Esophagus muscularis mucosa (tissue), 4 donors: ENCODE results near the gene MAP4K4. TPM values are rescaled to one million over a fixed set of nuclear protein-coding genes. Genes with fewer than 3 reads are reported as not detected.

Experiments
- DNase-seq: peaks from one replicate; pipeline ENCODE4 v3.0.0-alpha.2; 2017; ENCODE audit errors: extremely low spot score
- H3K27ac ChIP-seq, 4 donors: fragments of 200-600 bp; sonication (generic); replicated peaks in 1 of 4; 1 replicate in 3 of 4; 2 replicates in 1 of 4; pipeline ENCODE4 v1.5.1; 2016 to 2019; ENCODE audit warnings: mild to moderate bottlenecking in 1 of 4
- H3K27me3 ChIP-seq, 4 donors: fragments of 200-600 bp; sonication (generic); one replicate each; pipeline versions ENCODE4 v1.5.1 to v1.6.0; 2016 to 2019
- H3K36me3 ChIP-seq, 4 donors: fragments of 200-600 bp; sonication (generic); one replicate each; pipeline ENCODE4 v1.5.1; 2016 to 2019
- H3K4me1 ChIP-seq, 4 donors: fragments of 200-600 bp; sonication (generic); one replicate each; pipeline ENCODE4 v1.5.1; 2016 to 2019
- H3K4me3 ChIP-seq, 4 donors: fragments of 200-600 bp; sonication (generic); 1 replicate in 2 of 4; 2 replicates in 2 of 4; pipeline ENCODE4 v1.5.1; 2016 to 2019; ENCODE audit warnings: mild to moderate bottlenecking in 4 of 4, moderate library complexity in 1 of 4
- H3K9me3 ChIP-seq, 4 donors: fragments of 200-600 bp; sonication (generic); 1 replicate in 3 of 4; 2 replicates in 1 of 4; pipeline ENCODE4 v1.5.1; 2016 to 2019
- CTCF ChIP-seq, 3 experiments: fragments of 200-600 bp in 2 of 3; fragments of 450-650 bp in 1 of 3; sonication (generic) in 2 of 3; IDR thresholded peaks; one replicate each; pipeline ENCODE4 v1.5.1; 2017 to 2019; ENCODE audit warnings: antibody characterized with exemption in 3 of 3, mild to moderate bottlenecking in 2 of 3, moderate library complexity in 1 of 3
- EP300 ChIP-seq: sonication (generic); formaldehyde crosslinking; IDR thresholded peaks from one replicate; pipeline ENCODE4 v1.6.1; 2017; ENCODE audit warnings: antibody characterized with exemption
- POLR2A ChIP-seq: fragments of 450-650 bp; IDR thresholded peaks from one replicate; pipeline ENCODE4 v1.6.1; 2017; ENCODE audit warnings: antibody characterized with exemption, moderate library complexity, mild to moderate bottlenecking, low read depth
- POLR2AphosphoS5 ChIP-seq, 2 donors: sonication (generic); formaldehyde crosslinking; IDR thresholded peaks; one replicate each; pipeline ENCODE4 v1.6.1; 2017; ENCODE audit warnings: antibody characterized with exemption in 2 of 2
- WGBS: methylation state at CpG from one replicate; pipeline ENCODE4 v1.1.5; 2018; 5-methylcytosine and 5-hydroxymethylcytosine counted together
- intact Hi-C: fragments of 100-400 bp; cut with DNase I; formaldehyde crosslinking; loops from one replicate; pipeline ENCODE4 v1.15.1; 2023
- total RNA-seq, 4 donors: library from RNA; depleted of rRNA; stranded (reverse); fragments of >200 nt; gene quantifications; one replicate each; pipeline versions ENCODE4 v1.1.0 to v1.2.1, GENCODE V29; 2016

MAP4K4 gene
- total RNA-seq, 4 donors from 2014 or later: 37.8 to 59.0 (median 51.7) TPM

GRCh38 chr2:101776172-101777043, 78.9 kb downstream of the MAP4K4 start:
- H3K36me3 ChIP-seq: no peaks in the 10 kb centered on the region
- H3K27ac ChIP-seq: no peak overlapping the region
- WGBS: 65% methylated on average over 10 of the region's 10 CpGs
- no peak overlapping the region for H3K4me3 ChIP-seq
- H3K27me3 ChIP-seq: no peaks in the 10 kb centered on the region
- no peaks in the 10 kb centered on the region for H3K9me3 ChIP-seq
- no peak for DNase-seq
- intact Hi-C loops: no loop called here
- peak in 1 of 3 experiments; percentile 13 for TF ChIP-seq CTCF (IDR thresholded peaks at IDR 0.05)
- TF ChIP-seq POLR2AphosphoS5 (IDR thresholded peaks at IDR 0.05): no peak
- H3K4me1 ChIP-seq: peaks cover 70 to 84% (median 75%) of the 10 kb centered on the region in 4 donors

GRCh38 chr2:101777337-101777736, 79.8 kb downstream of the MAP4K4 start:
- TF ChIP-seq POLR2AphosphoS5 (IDR thresholded peaks at IDR 0.05) (no peak), EP300 (no peak), POLR2A (no peak), CTCF (IDR thresholded peaks at IDR 0.05) (no peak)
- H3K4me3 ChIP-seq: no peak overlapping the region
- H3K9me3 ChIP-seq: no peaks in the 10 kb centered on the region
- no peak overlapping the region for H3K27ac ChIP-seq
- H3K27me3 ChIP-seq: no peaks in the 10 kb centered on the region
- no peaks in the 10 kb centered on the region for H3K36me3 ChIP-seq
- WGBS: 98% methylated on average over 11 of the region's 11 CpGs
- intact Hi-C loops: no loop called here
- peak; percentile 47 for DNase-seq
- peaks cover 65 to 81% (median 73%) of the 10 kb centered on the region in 4 donors for H3K4me1 ChIP-seq

GRCh38 chr2:101778102-101778501, 80.6 kb downstream of the MAP4K4 start:
- Histone ChIP-seq H3K27ac (no peak overlapping the region), H3K9me3 (no peaks in the 10 kb centered on the region), H3K36me3 (no peaks in the 10 kb centered on the region), H3K4me3 (no peak overlapping the region), H3K27me3 (no peaks in the 10 kb centered on the region), H3K4me1 (peaks cover 58 to 82% (median 68%) of the 10 kb centered on the region in 4 donors)
- WGBS: 87% methylated on average over 6 of the region's 6 CpGs
- intact Hi-C loops: no loop called here
- peak; percentile 60 for DNase-seq
- TF ChIP-seq CTCF (IDR thresholded peaks at IDR 0.05) (no peak), EP300 (no peak), POLR2AphosphoS5 (IDR thresholded peaks at IDR 0.05) (no peak), POLR2A (no peak)

GRCh38 chr2:101779190-101779589, 81.7 kb downstream of the MAP4K4 start:
- WGBS: 96% methylated on average over 1 of the region's 1 CpG
- no peak for DNase-seq
- intact Hi-C loops: no loop called here
- no peak overlapping the region for H3K27ac ChIP-seq
- H3K27me3 ChIP-seq: no peaks in the 10 kb centered on the region
- TF ChIP-seq EP300 (no peak), CTCF (IDR thresholded peaks at IDR 0.05) (no peak), POLR2A (no peak), POLR2AphosphoS5 (IDR thresholded peaks at IDR 0.05) (no peak)
- H3K4me3 ChIP-seq: no peak overlapping the region
- no peaks in the 10 kb centered on the region for H3K9me3 ChIP-seq
- H3K4me1 ChIP-seq: peaks cover 58 to 81% (median 59%) of the 10 kb centered on the region in 4 donors
- no peaks in the 10 kb centered on the region for H3K36me3 ChIP-seq
